B cell (primary cell): Measurements from ENCODE around the gene TNRC6B. TPM values are rescaled to one million over a fixed set of nuclear protein-coding genes. Genes with fewer than 3 reads are reported as not detected.

ENCODE experiments used
- ATAC-seq: fragments of 200-7000 bp; cut with Tn5 transposase; one replicate; pipeline ENCODE4 v1.10.0; 2021; ENCODE audit warnings: low read depth, mild to moderate bottlenecking, moderate number of reproducible peaks, moderate library complexity
- CTCF ChIA-PET: fragments of 350-600 bp; sonication (Branson Sonifier 250); formaldehyde crosslinking; loops from one replicate; lab custom pipeline; 2021; ENCODE audit warnings: antibody characterized with exemption, inconsistent platforms; lab: Charles Lee
- POLR2A ChIA-PET: fragments of 350-600 bp; sonication (Branson Sonifier 250); formaldehyde crosslinking; loops from one replicate; lab custom pipeline; 2021; ENCODE audit warnings: antibody characterized with exemption; lab: Charles Lee
- DNase-seq: peaks from one replicate; pipeline ENCODE4 v3.0.0; 2013
- H2AFZ ChIP-seq: 2 replicates; pipeline ENCODE4 v1.6.1; 2012; ENCODE audit warnings: mild to moderate bottlenecking, low read depth, low read length; ENCODE audit not compliant: insufficient read depth, poor library complexity, severe bottlenecking
- H3K27ac ChIP-seq, 2 donors: 1 replicate in 1 of 2; 2 replicates in 1 of 2; pipeline ENCODE4 v1.5.1; 2012 to 2013; ENCODE audit warnings: low read length in 2 of 2, mild to moderate bottlenecking in 2 of 2, moderate library complexity in 1 of 2
- H3K27me3 ChIP-seq, 4 experiments: fragments of 200-600 bp in 1 of 4; sonication (generic) in 1 of 4; replicated peaks in 1 of 4; 1 replicate in 2 of 4; 2 replicates in 2 of 4; pipeline versions ENCODE4 v1.6.1 to v1.7.0; 2013 to 2016; ENCODE audit warnings: low read length in 3 of 4, mild to moderate bottlenecking in 2 of 4, mixed read lengths in 1 of 4, moderate library complexity in 1 of 4; ENCODE audit not compliant: insufficient read depth in 4 of 4, control insufficient read depth in 3 of 4; ENCODE audit errors: control extremely low read depth in 1 of 4
- H3K36me3 ChIP-seq, 2 experiments: replicated peaks in 1 of 2; 1 replicate in 1 of 2; 2 replicates in 1 of 2; pipeline versions ENCODE4 v1.6.1 to v1.7.1; 2013; ENCODE audit warnings: low read length in 1 of 2; ENCODE audit not compliant: insufficient read depth in 2 of 2, control insufficient read depth in 1 of 2; ENCODE audit errors: control extremely low read depth in 1 of 2, extremely low read depth in 1 of 2
- H3K4me1 ChIP-seq, 2 donors: fragments of 200-600 bp in 1 of 2; sonication (generic) in 1 of 2; 1 replicate in 1 of 2; 2 replicates in 1 of 2; pipeline versions ENCODE4 v1.5.1 to v1.6.1; 2013 to 2017; ENCODE audit warnings: low read length in 2 of 2; ENCODE audit not compliant: control insufficient read depth in 2 of 2, insufficient read depth in 2 of 2
- H3K4me2 ChIP-seq: replicated peaks from 2 replicates; pipeline ENCODE3; 2012; ENCODE audit warnings: mild to moderate bottlenecking, low read depth, low read length; ENCODE audit not compliant: poor library complexity, severe bottlenecking
- H3K4me3 ChIP-seq, 5 experiments: fragments of 200-600 bp in 1 of 5; sonication (generic) in 1 of 5; 1 replicate in 3 of 5; 2 replicates in 2 of 5; pipeline versions ENCODE4 v1.5.1 to v1.7.0; 2011 to 2016; ENCODE audit warnings: low read length in 4 of 5, mild to moderate bottlenecking in 4 of 5, low read depth in 2 of 5, control low read depth in 1 of 5, moderate library complexity in 1 of 5; ENCODE audit not compliant: insufficient read depth in 1 of 5; ENCODE audit errors: control extremely low read depth in 1 of 5, extremely low read depth in 1 of 5
- H3K79me2 ChIP-seq: fragments of 200-600 bp; sonication (generic); one replicate; pipeline ENCODE4 v1.6.0; 2016; ENCODE audit warnings: low read length; ENCODE audit not compliant: control insufficient read depth, insufficient read depth
- H3K9ac ChIP-seq: fragments of 200-600 bp; sonication (generic); 2 replicates; pipeline ENCODE4 v1.6.1; 2017; ENCODE audit warnings: mild to moderate bottlenecking, low read length, moderate library complexity
- H3K9me3 ChIP-seq, 3 donors: one replicate each; pipeline versions ENCODE4 v1.6.1 to v1.7.1; 2013; ENCODE audit warnings: low read length in 2 of 3; ENCODE audit not compliant: control insufficient read depth in 2 of 3, insufficient read depth in 1 of 3; ENCODE audit errors: control extremely low read depth in 1 of 3
- H4K20me1 ChIP-seq: 2 replicates; pipeline ENCODE4 v1.6.0; 2012; ENCODE audit warnings: mild to moderate bottlenecking, low read length; ENCODE audit not compliant: insufficient read depth, control insufficient read depth, poor library complexity, severe bottlenecking
- H3K27ac Mint-ChIP-seq: one replicate; pipeline ENCODE4 v1.8.0; 2021; ENCODE audit warnings: mixed read lengths
- H3K27me3 Mint-ChIP-seq: one replicate; pipeline ENCODE4 v1.8.0; 2021; ENCODE audit warnings: mixed read lengths
- H3K4me1 Mint-ChIP-seq: one replicate; pipeline ENCODE4 v1.8.0; 2021; ENCODE audit warnings: mixed read lengths
- H3K4me3 Mint-ChIP-seq: one replicate; pipeline ENCODE4 v1.8.0; 2021; ENCODE audit warnings: mixed read lengths
- H3K9me3 Mint-ChIP-seq: one replicate; pipeline ENCODE4 v1.8.0; 2022; ENCODE audit warnings: mixed read lengths; ENCODE audit not compliant: insufficient read depth
- CTCF ChIP-seq: fragments of 200-600 bp; IDR thresholded peaks from one replicate; pipeline ENCODE4 v1.8.0; 2022; ENCODE audit warnings: antibody characterized with exemption, mild to moderate bottlenecking
- EZH2 ChIP-seq: IDR thresholded peaks from 2 replicates; pipeline ENCODE4 v1.6.1; 2012; ENCODE audit warnings: borderline replicate concordance, low read depth, mild to moderate bottlenecking, moderate library complexity, low read length; ENCODE audit not compliant: insufficient read depth, poor library complexity, severe bottlenecking
- WGBS: methylation state at CpG from one replicate; pipeline ENCODE4 v1.1.5; 2013; ENCODE audit warnings: missing lambda C conversion rate; ENCODE audit not compliant: insufficient coverage; 5-methylcytosine and 5-hydroxymethylcytosine counted together
- intact Hi-C: fragments of 100-400 bp; cut with micrococcal nuclease; formaldehyde crosslinking; loops from one replicate; pipeline ENCODE4 v1.10.0; 2022
- polyA plus RNA-seq: library from polyadenylated mRNA; depleted of rRNA; stranded (reverse); fragments of >200 nt; gene quantifications from 2 replicates; pipeline ENCODE4 v1.2.3, GENCODE V29; 2012
- total RNA-seq, 2 donors: library from RNA; stranded (reverse); fragments of 120-200 nt in 1 of 2; gene quantifications; 1 replicate in 1 of 2; 2 replicates in 1 of 2; pipeline versions ENCODE4 v1.2.3 to v1.2.4, GENCODE V29; 2013 to 2022

TNRC6B gene
- total and polyA plus RNA-seq, 2 donors (not counting 1 experiment from before 2014, with no cell fraction given): 28.8 to 210 TPM

GRCh38 chr22:40347300-40347699 is 169.6 kb downstream of the TNRC6B start:
- WGBS: 18% methylated on average over 9 of the region's 10 CpGs
- peak overlapping the region; percentile 97 for H3K27ac Mint-ChIP-seq
- Histone ChIP-seq H3K27me3 (no peaks in the 10 kb centered on the region), H3K27ac (peak overlapping the region; percentile 74 to 75), H3K4me1 (peaks cover 11 to 27% of the 10 kb centered on the region in 2 donors), H3K36me3 (peaks cover 0 to 29% of the 10 kb centered on the region in 2 experiments), H3K9ac (peak overlapping the region; percentile 79), H3K9me3 (no peaks in the 10 kb centered on the region), H3K4me3 (peak overlapping the region; percentile 84 to 92 (median 88)), H4K20me1 (peaks cover 11% of the 10 kb centered on the region), H3K79me2 (peaks cover 59% of the 10 kb centered on the region), H3K4me2 (peak overlapping the region; percentile 77), H2AFZ (peak overlapping the region; percentile 89)
- intact Hi-C loops: loop anchor here (2.0 to 5.0 kb wide), 2 partner anchors 472 to 940 kb away; partner anchors contain the start of genes RANGAP1 and SLC25A17
- peak overlapping the region; percentile 98 for H3K4me3 Mint-ChIP-seq
- H3K27me3 Mint-ChIP-seq: no peaks in the 10 kb centered on the region
- no peak for TF ChIP-seq EZH2
- no peak for TF ChIP-seq CTCF
- ATAC-seq: no peak
- ChIA-PET CTCF (interaction anchor here (0.9 to 3.7 kb wide), 26 partner anchors 9 to 828 kb away, joined by 3 to 32 read pairs (median 4); partner anchors contain the start of genes ST13 and XPNPEP3), POLR2A (no interaction called here)
- no peaks in the 10 kb centered on the region for H3K9me3 Mint-ChIP-seq
- DNase-seq: no peak
- peaks cover 25% of the 10 kb centered on the region for H3K4me1 Mint-ChIP-seq

- POLR2A ChIA-PET: interaction anchor here (0.6 kb wide), 1 partner anchor 292 kb away, joined by 3 read pairs; no protein-coding TSS in a partner anchor
- H3K27ac Mint-ChIP-seq: peak overlapping the region; percentile 97
- intact Hi-C loops: loop anchor here (5.0 kb wide), 1 partner anchor 939 kb away; the partner anchor contains the start of gene RANGAP1
- CTCF ChIA-PET: interaction anchor here (0.7 to 3.7 kb wide), 31 partner anchors 8 to 828 kb away, joined by 3 to 32 read pairs (median 4); partner anchors contain the start of gene SGSM3
- TF ChIP-seq EZH2 (no peak), CTCF (peak; percentile 86)
- Histone ChIP-seq H3K27ac (peak overlapping the region in 1 of 2 donors; percentile 75), H4K20me1 (peaks cover 11% of the 10 kb centered on the region), H3K36me3 (peaks cover 0 to 38% of the 10 kb centered on the region in 2 experiments), H3K4me2 (peak overlapping the region; percentile 77), H3K27me3 (no peaks in the 10 kb centered on the region), H3K9ac (no peak overlapping the region), H3K79me2 (peaks cover 66% of the 10 kb centered on the region), H3K4me1 (peaks cover 11 to 27% of the 10 kb centered on the region in 2 donors), H3K4me3 (no peak overlapping the region), H2AFZ (no peak overlapping the region), H3K9me3 (no peaks in the 10 kb centered on the region)
- peaks cover 25% of the 10 kb centered on the region for H3K4me1 Mint-ChIP-seq
- DNase-seq: peak; percentile 60
- WGBS: 0% methylated on average over 1 of the region's 10 CpGs
- peak overlapping the region; percentile 98 for H3K4me3 Mint-ChIP-seq
- H3K27me3 Mint-ChIP-seq: no peaks in the 10 kb centered on the region
- H3K9me3 Mint-ChIP-seq: no peaks in the 10 kb centered on the region
- no peak for ATAC-seq
Observed at GRCh38 chr22:40348025-40348658, 170.4 kb downstream of the TNRC6B start.
